ENCODE data around the gene CEP44. TPM values are rescaled to one million over a fixed set of nuclear protein-coding genes. Genes with fewer than 3 reads are reported as not detected.

CEP44 gene
- total and polyA plus RNA-seq, 4 donors: 5.1 to 49.5 (median 11.7) TPM

DNA sequence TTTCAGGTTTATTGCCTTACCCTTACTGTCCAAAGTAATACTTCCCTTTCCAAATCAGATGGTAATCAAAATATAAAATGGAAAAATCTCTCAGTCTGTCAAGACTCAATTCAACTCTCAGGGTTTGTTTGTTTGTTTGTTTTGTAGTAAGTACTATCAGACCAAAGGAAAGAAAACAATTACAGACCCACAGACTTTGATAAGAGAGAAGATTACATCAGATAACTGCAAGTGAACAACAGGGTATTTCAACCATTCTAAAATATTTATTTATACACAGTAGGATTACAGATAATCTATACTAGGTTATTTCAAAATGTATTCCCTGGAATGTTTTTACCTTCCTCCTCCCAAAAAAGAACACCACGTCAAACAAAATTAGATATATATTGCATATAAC, 29.1 kb upstream of the CEP44 start:
- 86 to 89% methylated on average over 1 of the region's 1 CpG for WGBS, 2 donors
- no peak for DNase-seq
- no peak overlapping the region for H3K9ac ChIP-seq (ENCODE audit: insufficient read depth in 1 of 2, low read length in 2 of 2)
- peaks cover 2 to 13% (median 3%) of the 10 kb centered on the region in 4 donors for H3K36me3 ChIP-seq (ENCODE audit: control insufficient read depth in 4 of 4, insufficient read depth in 4 of 4, low read length in 4 of 4)
- no peak for ATAC-seq (ENCODE audit: insufficient read depth, low FRiP score)
- H3K4me1 ChIP-seq (ENCODE audit: control insufficient read depth in 5 of 5, insufficient read depth in 5 of 5, low read length in 5 of 5): peaks cover 0 to 5% (median 2%) of the 10 kb centered on the region in 5 donors
- H3K9me3 ChIP-seq (ENCODE audit: control insufficient read depth in 4 of 4, insufficient read depth in 3 of 4, low read length in 3 of 4): no peaks in the 10 kb centered on the region
- TF ChIP-seq, protein P1, sequence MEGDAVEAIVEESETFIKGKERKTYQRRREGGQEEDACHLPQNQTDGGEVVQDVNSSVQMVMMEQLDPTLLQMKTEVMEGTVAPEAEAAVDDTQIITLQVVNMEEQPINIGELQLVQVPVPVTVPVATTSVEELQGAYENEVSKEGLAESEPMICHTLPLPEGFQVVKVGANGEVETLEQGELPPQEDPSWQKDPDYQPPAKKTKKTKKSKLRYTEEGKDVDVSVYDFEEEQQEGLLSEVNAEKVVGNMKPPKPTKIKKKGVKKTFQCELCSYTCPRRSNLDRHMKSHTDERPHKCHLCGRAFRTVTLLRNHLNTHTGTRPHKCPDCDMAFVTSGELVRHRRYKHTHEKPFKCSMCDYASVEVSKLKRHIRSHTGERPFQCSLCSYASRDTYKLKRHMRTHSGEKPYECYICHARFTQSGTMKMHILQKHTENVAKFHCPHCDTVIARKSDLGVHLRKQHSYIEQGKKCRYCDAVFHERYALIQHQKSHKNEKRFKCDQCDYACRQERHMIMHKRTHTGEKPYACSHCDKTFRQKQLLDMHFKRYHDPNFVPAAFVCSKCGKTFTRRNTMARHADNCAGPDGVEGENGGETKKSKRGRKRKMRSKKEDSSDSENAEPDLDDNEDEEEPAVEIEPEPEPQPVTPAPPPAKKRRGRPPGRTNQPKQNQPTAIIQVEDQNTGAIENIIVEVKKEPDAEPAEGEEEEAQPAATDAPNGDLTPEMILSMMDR (IDR thresholded peaks at IDR 0.05; ENCODE audit: control extremely low read depth, extremely low read depth): no peak
- H3K27me3 ChIP-seq (ENCODE audit: control insufficient read depth in 3 of 3, insufficient read depth in 3 of 3, low read length in 2 of 3): no peaks in the 10 kb centered on the region
- H3K4me3 ChIP-seq: no peak overlapping the region
- H3K27ac ChIP-seq (ENCODE audit: low read depth in 1 of 2, low read length in 1 of 2): no peak overlapping the region

DNA sequence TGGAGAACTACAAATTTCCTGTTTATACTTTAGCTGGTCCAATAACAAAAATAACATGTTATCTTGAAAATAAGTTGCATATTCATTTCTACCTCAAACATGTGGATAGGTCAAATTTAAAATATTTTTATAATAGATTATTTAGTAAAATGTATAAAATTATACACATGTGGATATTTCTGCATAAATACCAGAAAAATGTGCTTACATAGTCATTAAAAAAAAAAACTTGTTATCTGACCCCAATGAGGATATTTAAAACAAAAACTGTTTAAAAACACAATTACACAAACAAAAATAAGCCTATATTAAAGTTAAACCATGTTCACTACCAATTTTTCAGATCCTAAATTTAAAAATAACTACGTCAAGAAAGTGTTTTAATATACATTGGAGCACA, 28.3 kb upstream of the CEP44 start:
- H3K27me3 ChIP-seq (ENCODE audit: control insufficient read depth in 3 of 3, insufficient read depth in 3 of 3, low read length in 2 of 3): no peaks in the 10 kb centered on the region
- TF ChIP-seq, protein P1 (IDR thresholded peaks at IDR 0.05; ENCODE audit: control extremely low read depth, extremely low read depth): no peak
- no peaks in the 10 kb centered on the region for H3K9me3 ChIP-seq (ENCODE audit: control insufficient read depth in 4 of 4, insufficient read depth in 3 of 4, low read length in 3 of 4)
- H3K36me3 ChIP-seq (ENCODE audit: control insufficient read depth in 4 of 4, insufficient read depth in 4 of 4, low read length in 4 of 4): peaks cover 2 to 13% (median 3%) of the 10 kb centered on the region in 4 donors
- H3K4me1 ChIP-seq (ENCODE audit: control insufficient read depth in 5 of 5, insufficient read depth in 5 of 5, low read length in 5 of 5): peaks cover 0 to 5% (median 2%) of the 10 kb centered on the region in 5 donors
- DNase-seq (no peak), ATAC-seq (ENCODE audit: insufficient read depth, low FRiP score) (no peak)
- WGBS, 2 donors: 51 to 98% methylated on average over 1 of the region's 1 CpG
- H3K27ac ChIP-seq (ENCODE audit: low read depth in 1 of 2, low read length in 1 of 2): no peak overlapping the region
- no peak overlapping the region for H3K9ac ChIP-seq (ENCODE audit: insufficient read depth in 1 of 2, low read length in 2 of 2)
- H3K4me3 ChIP-seq: no peak overlapping the region

DNA sequence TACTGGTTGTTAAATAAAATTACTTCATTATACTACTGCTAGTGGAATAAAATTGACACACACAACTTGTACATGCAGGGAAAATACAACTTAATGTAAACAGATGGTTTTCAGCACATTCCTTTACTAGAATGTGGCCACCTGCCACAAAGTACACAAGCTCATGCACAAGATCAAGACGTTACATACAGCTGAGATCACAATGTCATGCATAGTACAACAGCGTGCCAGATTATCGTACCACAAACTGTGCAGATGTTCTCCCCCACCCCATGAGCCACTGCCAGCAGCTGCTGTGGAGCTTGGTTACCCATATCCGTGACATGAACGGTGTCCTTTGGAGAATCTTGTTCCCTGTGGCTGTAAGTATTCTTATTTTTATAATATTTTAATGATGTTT, 27.9 kb upstream of the CEP44 start:
- TF ChIP-seq, protein P1 (IDR thresholded peaks at IDR 0.05; ENCODE audit: control extremely low read depth, extremely low read depth): no peak
- ATAC-seq (ENCODE audit: insufficient read depth, low FRiP score) (no peak), DNase-seq (peak; percentile 12 to 19 (median 16))
- Histone ChIP-seq H3K4me1 (ENCODE audit: control insufficient read depth in 5 of 5, insufficient read depth in 5 of 5, low read length in 5 of 5) (peaks cover 0 to 5% (median 2%) of the 10 kb centered on the region in 5 donors), H3K36me3 (ENCODE audit: control insufficient read depth in 4 of 4, insufficient read depth in 4 of 4, low read length in 4 of 4) (peaks cover 2 to 11% (median 3%) of the 10 kb centered on the region in 4 donors), H3K27ac (ENCODE audit: low read depth in 1 of 2, low read length in 1 of 2) (no peak overlapping the region), H3K27me3 (ENCODE audit: control insufficient read depth in 3 of 3, insufficient read depth in 3 of 3, low read length in 2 of 3) (no peaks in the 10 kb centered on the region), H3K4me3 (no peak overlapping the region), H3K9ac (ENCODE audit: insufficient read depth in 1 of 2, low read length in 2 of 2) (no peak overlapping the region), H3K9me3 (ENCODE audit: control insufficient read depth in 4 of 4, insufficient read depth in 3 of 4, low read length in 3 of 4) (no peaks in the 10 kb centered on the region)
- 82% methylated on average over 5 of the region's 5 CpGs for WGBS, 2 donors

DNA sequence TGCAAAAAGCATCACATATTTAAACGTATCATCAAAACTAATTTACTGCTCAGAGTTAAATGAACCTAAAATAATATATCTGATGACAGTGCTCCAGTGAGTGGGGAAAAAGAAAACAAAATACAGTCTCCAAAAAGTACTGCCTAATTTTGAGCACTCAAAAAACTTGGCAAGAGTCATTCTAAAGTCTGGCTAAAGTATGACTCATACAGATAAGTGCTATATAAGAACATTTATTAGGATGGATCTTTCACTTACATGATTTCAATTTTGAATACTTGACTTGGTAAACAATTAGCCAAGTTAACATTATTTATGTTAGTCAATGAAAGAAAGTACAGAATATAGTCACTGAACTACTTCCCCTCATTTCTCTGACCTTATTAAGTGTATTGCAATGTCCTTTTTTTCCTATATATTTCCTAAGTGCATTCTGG, 27.4 kb upstream of the CEP44 start:
- no peaks in the 10 kb centered on the region for H3K9me3 ChIP-seq (ENCODE audit: control insufficient read depth in 4 of 4, insufficient read depth in 3 of 4, low read length in 3 of 4)
- 85 to 91% methylated on average over 1 of the region's 1 CpG for WGBS, 2 donors
- no peaks in the 10 kb centered on the region for H3K27me3 ChIP-seq (ENCODE audit: control insufficient read depth in 3 of 3, insufficient read depth in 3 of 3, low read length in 2 of 3)
- no peak overlapping the region for H3K9ac ChIP-seq (ENCODE audit: insufficient read depth in 1 of 2, low read length in 2 of 2)
- H3K4me1 ChIP-seq (ENCODE audit: control insufficient read depth in 5 of 5, insufficient read depth in 5 of 5, low read length in 5 of 5): peaks cover 0 to 5% (median 2%) of the 10 kb centered on the region in 5 donors
- peaks cover 2 to 11% (median 3%) of the 10 kb centered on the region in 4 donors for H3K36me3 ChIP-seq (ENCODE audit: control insufficient read depth in 4 of 4, insufficient read depth in 4 of 4, low read length in 4 of 4)
- H3K4me3 ChIP-seq: no peak overlapping the region
- no peak overlapping the region for H3K27ac ChIP-seq (ENCODE audit: low read depth in 1 of 2, low read length in 1 of 2)
- ATAC-seq (ENCODE audit: insufficient read depth, low FRiP score) (no peak), DNase-seq (peak in 1 of 3 donors; percentile 29)
- TF ChIP-seq, protein P1 (IDR thresholded peaks at IDR 0.05; ENCODE audit: control extremely low read depth, extremely low read depth): no peak
